ENCODE data around the gene BEX3.

- TF ChIP-seq POLR2A (IDR thresholded peaks at IDR 0.05; ENCODE audit: low read depth, low read length) (no peak), POU2F2 (IDR thresholded peaks at IDR 0.05; ENCODE audit: low read depth, low read length) (no peak)
These were observed 18.5 kb upstream of the BEX3 start for GRCh38 chrX:103357871-103358270.
